ENCODE data around the gene TRIM24.

TRIM24 gene

DNA sequence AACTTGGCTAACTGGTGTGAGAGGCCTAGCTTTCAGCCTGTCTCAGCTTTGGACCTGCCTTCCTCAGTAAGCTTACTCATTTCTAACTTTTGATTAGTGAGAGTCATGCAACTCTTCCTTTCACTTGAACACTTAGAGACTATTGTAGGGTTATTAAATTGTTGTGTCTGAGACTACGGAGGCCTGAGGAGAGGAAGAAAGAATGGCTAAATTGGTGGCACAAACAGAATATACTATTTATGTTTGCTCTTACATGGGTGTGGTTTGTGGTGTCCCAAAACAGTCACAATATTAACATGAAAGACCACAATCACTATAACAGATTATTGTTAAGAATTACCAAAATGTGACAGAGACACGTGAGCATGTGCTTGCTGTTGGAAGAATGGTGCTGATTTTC lies 82.1 kb downstream of the TRIM24 start:
- no peak for DNase-seq

DNA sequence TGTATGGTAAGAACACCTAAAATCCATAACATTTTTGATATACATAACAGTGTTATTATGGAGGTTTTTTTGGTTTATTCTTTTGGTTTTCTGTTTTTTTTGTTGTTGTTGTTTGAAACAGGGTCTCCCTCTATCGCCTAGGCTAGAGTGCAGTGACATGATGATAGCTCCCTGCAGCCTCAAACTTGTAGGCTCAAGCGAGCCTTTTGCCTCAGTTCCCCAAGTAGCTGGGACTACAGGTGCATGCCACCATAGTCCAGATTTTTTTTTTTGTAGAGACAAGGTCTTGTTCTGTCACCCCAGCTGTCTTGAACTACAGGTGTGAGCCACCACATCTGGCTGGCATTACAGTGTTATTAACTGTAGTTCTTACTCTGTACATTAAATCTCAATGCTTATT lies 83.7 kb downstream of the TRIM24 start:
- DNase-seq, result no peak

DNA sequence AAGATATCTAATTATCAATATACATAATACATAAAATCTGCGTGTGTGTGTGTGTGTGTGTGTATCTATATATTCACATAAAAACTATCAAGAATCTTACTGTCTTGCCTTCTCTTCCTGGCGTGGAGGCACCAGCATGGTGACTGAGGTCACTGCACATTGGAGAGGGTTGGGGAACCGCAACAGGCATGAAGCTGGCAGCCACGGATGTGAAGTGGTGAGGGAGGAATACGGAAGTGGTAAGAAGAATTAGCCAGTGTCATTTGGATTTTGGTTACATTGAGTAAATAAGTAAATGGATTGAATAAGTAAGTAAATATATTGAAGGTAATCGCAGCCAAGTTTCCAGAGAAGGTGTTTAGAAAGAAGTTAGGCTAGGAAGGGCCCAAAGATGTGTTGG lies 85.1 kb downstream of the TRIM24 start:
- no peak for DNase-seq

DNA sequence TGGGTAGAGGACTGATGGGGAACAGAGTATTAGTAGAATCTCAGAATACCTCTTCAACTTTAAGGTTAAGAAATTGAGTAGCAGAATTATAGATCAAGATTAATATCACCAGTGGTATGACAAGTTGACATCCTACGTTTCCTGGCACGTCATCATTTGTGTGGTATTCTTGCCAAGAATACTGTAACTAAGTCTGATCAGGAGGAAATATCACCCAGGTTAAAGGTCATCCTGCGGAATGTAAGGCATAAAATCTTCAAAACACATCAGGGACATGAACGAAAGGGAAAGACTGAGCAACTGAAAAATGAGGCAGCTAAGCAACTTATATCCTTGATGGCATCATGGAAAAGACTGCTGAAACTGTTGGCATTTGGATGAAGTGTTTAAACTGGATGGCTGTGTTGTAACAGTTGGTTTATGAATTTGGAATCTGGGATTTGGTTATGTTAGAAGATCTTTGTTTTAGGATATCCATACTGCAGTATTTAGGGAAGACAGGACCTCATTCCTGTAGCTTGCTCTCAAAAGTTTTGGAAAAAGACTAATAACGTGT lies 86.1 kb downstream of the TRIM24 start:
- DNase-seq, result no peak

- DNase-seq, result no peak
These were observed 86.8 kb downstream of the TRIM24 start for GRCh38 chr7:138546829-138547228.

DNA sequence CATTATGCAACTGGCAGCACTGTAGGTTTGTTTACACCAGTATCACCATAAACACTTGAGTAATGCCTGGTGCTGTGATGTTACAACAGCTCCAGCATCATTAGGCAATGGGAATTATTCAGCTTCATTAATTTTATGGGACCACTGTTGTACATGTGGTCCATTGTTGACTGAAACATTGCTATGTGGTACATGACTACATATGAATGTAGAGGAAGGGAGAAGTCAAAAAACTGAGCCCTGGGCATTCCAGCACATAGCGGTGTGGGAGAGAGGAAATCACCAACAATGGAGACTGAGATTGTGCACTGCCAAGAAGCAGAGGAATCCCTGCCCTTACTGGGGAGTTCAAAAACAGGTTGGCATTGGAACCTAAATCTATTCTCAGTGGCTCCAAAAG lies 89.0 kb downstream of the TRIM24 start:
- DNase-seq, result no peak

DNA sequence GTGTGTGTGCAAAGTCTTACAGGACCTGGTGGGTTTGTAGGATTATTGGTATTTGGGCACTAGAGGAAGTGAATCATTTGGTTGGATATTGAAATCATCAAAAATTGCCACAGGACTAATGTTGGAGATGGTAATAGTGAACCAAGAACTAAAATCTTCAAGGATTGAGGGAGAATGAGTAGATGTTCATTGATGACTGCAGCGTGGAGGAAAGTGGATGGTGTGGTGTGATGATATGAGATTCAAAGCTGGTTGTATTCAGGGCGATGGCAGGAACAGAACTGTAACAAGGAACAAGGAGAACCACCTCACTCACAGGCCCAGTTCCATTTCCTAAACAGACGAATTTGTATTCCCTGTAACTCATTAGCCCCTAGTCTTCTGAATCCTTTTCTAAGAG lies 90.3 kb downstream of the TRIM24 start:
- DNase-seq, result no peak

DNA sequence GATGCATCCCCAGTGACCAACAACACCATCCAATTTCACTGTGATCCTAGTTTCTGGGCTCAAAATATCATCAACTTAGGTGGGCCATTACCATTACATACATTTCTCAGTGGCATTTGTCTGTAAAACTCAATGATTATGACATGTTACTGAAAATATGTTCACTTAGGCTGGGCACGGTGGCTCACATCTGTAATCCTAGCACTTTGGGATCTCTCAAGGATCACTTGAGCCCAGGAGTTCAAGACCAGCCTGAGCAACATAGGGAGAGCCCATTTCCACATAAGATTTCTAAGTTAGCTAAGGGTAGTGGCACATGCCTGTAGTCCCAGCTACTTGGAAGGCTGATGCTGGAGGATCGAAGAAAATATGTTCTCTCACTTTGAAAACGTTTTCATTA lies 91.0 kb downstream of the TRIM24 start:
- no peak for DNase-seq

GRCh38 chr7:138553805-138554204 lies 93.7 kb downstream of the TRIM24 start:
- DNase-seq, result no peak

- DNase-seq, result no peak
These were observed 94.6 kb downstream of the TRIM24 start for GRCh38 chr7:138554674-138555073.

GRCh38 chr7:138555684-138556083 lies 95.6 kb downstream of the TRIM24 start:
- DNase-seq, result no peak

DNA sequence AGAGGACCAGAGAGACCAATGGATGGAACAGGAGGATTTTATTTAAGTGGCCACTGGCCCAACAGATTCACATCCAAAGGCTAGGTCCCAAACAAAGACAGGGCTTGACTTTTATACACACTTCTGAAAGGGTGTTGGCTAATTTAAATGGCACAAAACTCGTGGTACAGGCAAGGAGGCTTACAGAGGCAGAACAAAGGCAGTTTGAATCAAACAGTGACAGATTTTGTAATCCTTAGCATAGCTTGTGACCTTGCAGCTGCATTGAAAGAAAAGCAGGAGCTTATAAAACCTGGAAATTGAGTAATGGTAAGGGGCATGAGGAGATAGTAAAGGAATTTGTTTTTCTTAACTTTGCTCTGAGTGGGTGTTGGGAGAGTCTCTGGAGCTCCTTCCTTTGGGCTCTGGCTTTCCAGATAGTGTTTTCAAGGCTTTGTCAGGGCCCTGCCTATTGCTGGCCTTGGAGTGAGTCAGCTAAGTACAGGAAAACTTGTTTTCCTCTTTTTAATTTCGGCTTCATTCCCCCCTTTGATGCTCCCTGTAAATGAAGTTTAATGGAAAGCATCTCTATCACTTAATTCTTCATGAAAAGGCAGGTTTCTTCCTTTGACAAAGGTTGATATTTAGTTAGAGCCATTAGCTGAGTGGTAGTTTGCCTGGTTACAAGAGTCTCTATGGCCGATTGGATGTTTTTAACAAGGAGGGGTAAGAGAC lies 96.9 kb downstream of the TRIM24 start:
- DNase-seq, result no peak

DNA sequence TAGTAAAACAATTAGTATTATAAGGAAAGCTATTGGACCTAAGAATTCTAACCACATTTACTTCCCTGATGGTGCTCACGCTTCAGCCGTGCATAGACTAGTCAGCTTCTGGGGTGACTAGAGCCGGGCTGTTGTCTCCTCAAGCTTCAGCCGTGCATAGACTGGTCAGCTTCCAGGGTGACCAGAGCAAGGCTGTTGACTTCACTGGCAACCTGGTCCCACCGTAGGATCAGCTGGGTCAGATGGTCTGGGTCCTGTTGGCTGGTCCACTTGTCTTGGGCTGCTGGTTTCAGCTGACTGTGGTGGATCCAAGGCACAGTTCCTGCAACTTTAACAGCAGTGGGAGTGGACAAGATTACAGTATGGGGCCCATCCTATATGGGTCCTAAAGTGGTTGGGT lies 99.4 kb downstream of the TRIM24 start:
- DNase-seq, result no peak

- no peak for DNase-seq
These were observed 103.7 kb downstream of the TRIM24 start for GRCh38 chr7:138563808-138564207.

- no peak for DNase-seq
These were observed 104.3 kb downstream of the TRIM24 start for GRCh38 chr7:138564365-138564764.

GRCh38 chr7:138565071-138565450 lies 105.0 kb downstream of the TRIM24 start:
- no peak for DNase-seq

DNA sequence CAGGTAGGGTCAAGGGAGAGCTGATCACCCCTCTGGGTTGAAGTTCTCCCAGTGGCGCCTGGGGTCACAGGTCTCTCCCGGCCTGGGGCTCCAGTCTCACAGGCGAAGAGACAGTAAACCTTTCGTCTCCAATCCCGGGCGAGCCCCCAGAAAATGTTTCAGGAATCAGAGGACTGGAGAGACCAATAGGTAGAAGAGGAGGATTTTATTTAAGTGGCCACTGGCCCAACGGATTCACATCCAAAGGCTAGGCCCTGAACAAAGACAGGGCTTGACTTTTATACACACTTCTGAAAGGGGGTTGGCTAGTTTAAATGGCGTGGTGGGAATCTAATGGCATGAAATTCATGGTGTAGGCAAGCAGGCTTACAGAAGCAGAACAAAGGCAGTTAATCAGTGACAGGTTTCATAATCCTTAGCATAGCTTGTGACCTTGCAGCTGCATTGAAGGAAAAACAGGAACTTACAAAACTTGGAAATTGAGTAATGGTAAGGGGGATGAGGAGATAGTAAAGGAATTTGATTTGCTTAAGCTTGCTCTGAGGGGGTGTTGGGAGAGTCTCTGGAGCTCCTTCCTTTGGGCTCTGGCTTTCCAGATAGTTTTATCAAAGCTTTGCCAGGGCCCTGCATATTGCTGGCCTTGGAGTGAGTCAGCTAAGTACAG lies 105.5 kb downstream of the TRIM24 start:
- no peak for DNase-seq

GRCh38 chr7:138568655-138569054 lies 108.6 kb downstream of the TRIM24 start:
- DNase-seq, result no peak

GRCh38 chr7:138569418-138569817 lies 109.4 kb downstream of the TRIM24 start:
- no peak for DNase-seq

- no peak for DNase-seq
These were observed 110.7 kb downstream of the TRIM24 start for GRCh38 chr7:138570715-138571114.

- no peak for DNase-seq
These were observed 113.7 kb downstream of the TRIM24 start for GRCh38 chr7:138573741-138574140.

DNA sequence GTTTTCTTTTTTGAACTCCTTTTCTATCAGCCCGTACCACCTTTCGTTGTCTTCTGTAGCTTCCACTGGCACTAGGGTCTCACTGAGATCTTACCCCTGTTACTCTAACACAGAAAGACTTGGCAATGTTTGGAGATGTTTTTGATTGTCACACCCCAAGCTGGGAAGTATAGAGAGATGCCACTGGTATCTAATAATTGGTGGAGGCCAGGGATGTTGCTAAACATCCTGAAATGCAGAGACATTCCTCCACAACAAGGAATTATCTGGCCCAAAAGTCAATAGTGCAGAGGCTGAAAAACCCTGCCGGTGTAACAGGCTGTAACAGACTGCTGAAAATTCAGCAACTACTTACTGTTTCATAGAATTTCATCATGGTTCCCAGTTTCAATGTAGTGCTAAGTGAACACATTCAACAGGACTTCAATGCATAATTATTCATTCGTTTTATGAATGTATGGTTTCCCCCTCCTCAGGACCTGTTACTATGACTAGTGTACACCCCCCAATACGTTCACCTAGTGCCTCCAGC lies 115.9 kb downstream of the TRIM24 start:
- no peak for DNase-seq

- DNase-seq, result no peak
These were observed 119.1 kb downstream of the TRIM24 start for GRCh38 chr7:138579136-138579535.

DNA sequence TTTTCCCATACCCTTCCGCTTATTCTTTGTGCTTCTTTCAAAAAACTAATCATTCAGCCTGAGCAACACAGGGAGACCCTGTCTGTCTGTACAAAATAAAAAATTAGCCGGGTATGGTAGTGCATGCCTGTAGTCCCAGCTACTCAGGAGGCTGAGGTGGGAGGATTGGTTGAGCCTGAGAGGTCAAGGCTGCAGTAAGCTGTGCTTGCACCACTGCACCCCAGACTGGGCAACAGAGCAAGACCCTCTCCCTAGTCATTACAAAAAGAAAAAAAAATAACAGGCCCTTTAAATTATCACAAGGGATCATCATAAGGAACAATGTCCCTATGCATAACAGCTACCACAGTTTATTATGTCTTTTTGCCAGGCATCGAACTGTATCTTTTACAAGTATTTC lies 119.6 kb downstream of the TRIM24 start:
- DNase-seq, result no peak
